HepG2 (cell line): ENCODE data around the gene APBB2.

ENCODE experiments used
- CTCF ChIP-seq: sonication (generic); formaldehyde crosslinking; IDR thresholded peaks from 2 replicates; pipeline ENCODE4 v1.5.0; 2020; ENCODE audit warnings: mild to moderate bottlenecking, missing genetic modification reagents, moderate library complexity
- SIN3A ChIP-seq: IDR thresholded peaks from 2 replicates; pipeline ENCODE4 v1.6.1; 2011; ENCODE audit warnings: low read depth, mild to moderate bottlenecking, control low read depth, low read length, borderline replicate concordance
- SNRNP70 ChIP-seq: fragments of 200-400 bp; formaldehyde crosslinking; IDR thresholded peaks from 2 replicates; pipeline ENCODE4 v1.6.1; 2017; ENCODE audit warnings: mild to moderate bottlenecking, low read depth, low read length, moderate library complexity
- TCF7L2 ChIP-seq: IDR thresholded peaks from 2 replicates; pipeline ENCODE4 v1.6.1; 2011; ENCODE audit warnings: mild to moderate bottlenecking, low read depth, low read length, moderate library complexity
- TFAP4 ChIP-seq: sonication (generic); IDR thresholded peaks from 2 replicates; pipeline ENCODE4 v1.6.1; 2016; ENCODE audit warnings: low read depth, borderline replicate concordance
- ZNF331 ChIP-seq: sonication (generic); formaldehyde crosslinking; IDR thresholded peaks from 2 replicates; pipeline ENCODE4 v1.4.0; 2020; ENCODE audit warnings: missing genetic modification reagents
- ZNF570 ChIP-seq: sonication (generic); formaldehyde crosslinking; IDR thresholded peaks from 2 replicates; pipeline ENCODE4 v1.4.0; 2020; ENCODE audit warnings: mild to moderate bottlenecking, missing genetic modification reagents, borderline replicate concordance
- ZNF710 ChIP-seq: sonication (generic); formaldehyde crosslinking; IDR thresholded peaks from 2 replicates; pipeline ENCODE4 v1.5.0; 2020; ENCODE audit warnings: mild to moderate bottlenecking, missing genetic modification reagents, borderline replicate concordance
- ZSCAN30 ChIP-seq: sonication (generic); formaldehyde crosslinking; IDR thresholded peaks from 2 replicates; pipeline ENCODE4 v1.5.0; 2020; ENCODE audit warnings: mild to moderate bottlenecking, missing genetic modification reagents

GRCh38 chr4:41167191-41167590, 47.2 kb downstream of the APBB2 start:
- TF ChIP-seq SNRNP70 (no peak), TFAP4 (no peak), TCF7L2 (no peak), CTCF (CRISPR knock-in tag) (no peak), ZNF331 (CRISPR knock-in tag) (no peak), SIN3A (no peak), ZNF570 (no peak), ZSCAN30 (no peak), ZNF710 (CRISPR knock-in tag) (no peak)
